K562 (cell line): ENCODE measurements around the gene LAMTOR4. TPM values are rescaled to one million over a fixed set of nuclear protein-coding genes. Genes with fewer than 3 reads are reported as not detected.

ENCODE experiments used
- BRD9 ChIP-seq: fragments of 450-650 bp; IDR thresholded peaks from 2 replicates; pipeline ENCODE4 v1.6.1; 2018; ENCODE audit warnings: low read depth; ENCODE audit not compliant: partially characterized antibody
- CSDE1 ChIP-seq, 2 experiments: fragments of 450-650 bp; IDR thresholded peaks; 2 replicates each; pipeline ENCODE4 v1.6.1; 2016; ENCODE audit warnings: mild to moderate bottlenecking in 1 of 2
- CXXC5 ChIP-seq: fragments of 250-450 bp; sonication (Bioruptor Pico); IDR thresholded peaks from 2 replicates; pipeline ENCODE4 v1.8.0; 2022; ENCODE audit warnings: inconsistent platforms, mild to moderate bottlenecking, moderate library complexity
- FOXP1 ChIP-seq: sonication (generic); formaldehyde crosslinking; IDR thresholded peaks from 2 replicates; pipeline ENCODE4 v1.8.0; 2022; ENCODE audit warnings: mild to moderate bottlenecking, missing genetic modification reagents
- HDAC1 ChIP-seq, 2 experiments: fragments of 450-650 bp; IDR thresholded peaks; 2 replicates each; pipeline ENCODE4 v1.6.1; 2016 to 2017; ENCODE audit warnings: inconsistent platforms in 1 of 2, mild to moderate bottlenecking in 1 of 2, moderate library complexity in 1 of 2
- HMBOX1 ChIP-seq: sonication (generic); IDR thresholded peaks from 2 replicates; pipeline ENCODE4 v1.6.1; 2016
- MCM3 ChIP-seq: fragments of 450-650 bp; IDR thresholded peaks from 2 replicates; pipeline ENCODE4 v1.6.1; 2016
- PHB2 ChIP-seq: fragments of 450-650 bp; IDR thresholded peaks from 2 replicates; pipeline ENCODE4 v1.6.1; 2017; ENCODE audit warnings: low read depth
- PKNOX1 ChIP-seq: fragments of 450-650 bp; IDR thresholded peaks from 2 replicates; pipeline ENCODE4 v1.6.1; 2016
- POLR2H ChIP-seq: IDR thresholded peaks from 2 replicates; pipeline ENCODE4 v1.6.1; 2016; ENCODE audit warnings: missing genetic modification characterization, low read depth, mild to moderate bottlenecking, control low read depth, missing compliant biosample characterization, moderate library complexity
- POLR3G ChIP-seq: IDR thresholded peaks from 2 replicates; pipeline ENCODE4 v1.6.1; 2011; ENCODE audit not compliant: insufficient read length, insufficient replicate concordance; ENCODE audit errors: extremely low read depth
- PREB ChIP-seq: sonication (generic); formaldehyde crosslinking; IDR thresholded peaks from 2 replicates; pipeline ENCODE4 v1.8.1; 2023; ENCODE audit warnings: mild to moderate bottlenecking, missing genetic modification reagents
- RFX7 ChIP-seq: fragments of 250-450 bp; sonication (Bioruptor Pico); IDR thresholded peaks from 2 replicates; pipeline ENCODE4 v1.5.1; 2021; ENCODE audit warnings: mild to moderate bottlenecking
- RNF2 ChIP-seq: sonication (generic); IDR thresholded peaks from 2 replicates; pipeline ENCODE4 v1.6.1; 2016
- SIN3A ChIP-seq, 2 experiments: fragments of 150-350 bp in 1 of 2; IDR thresholded peaks; 2 replicates each; pipeline ENCODE4 v1.6.1; 2011 to 2016; ENCODE audit warnings: borderline replicate concordance in 2 of 2, low read depth in 2 of 2, low read length in 2 of 2, mild to moderate bottlenecking in 2 of 2, moderate library complexity in 2 of 2; ENCODE audit not compliant: control insufficient read depth in 1 of 2
- STAT5A ChIP-seq: IDR thresholded peaks from 2 replicates; pipeline ENCODE4 v1.6.1; 2012; ENCODE audit warnings: low read length, inconsistent platforms, borderline replicate concordance
- STAT5B ChIP-seq: fragments of 250-450 bp; sonication (Bioruptor Pico); IDR thresholded peaks from 2 replicates; pipeline ENCODE4 v1.8.0; 2021; ENCODE audit warnings: mild to moderate bottlenecking, inconsistent platforms
- TCF15 ChIP-seq: fragments of 250-450 bp; sonication (Bioruptor Pico); IDR thresholded peaks from 2 replicates; pipeline ENCODE4 v1.8.0; 2022; ENCODE audit warnings: moderate library complexity, mild to moderate bottlenecking, inconsistent platforms
- ZNF518B ChIP-seq: fragments of 250-450 bp; sonication (Bioruptor Pico); IDR thresholded peaks from 2 replicates; pipeline ENCODE4 v1.5.0; 2021; ENCODE audit warnings: mild to moderate bottlenecking, moderate library complexity
- ZNF551 ChIP-seq: fragments of 250-450 bp; sonication (Bioruptor Pico); IDR thresholded peaks from 2 replicates; pipeline ENCODE4 v1.5.0; 2021; ENCODE audit warnings: mild to moderate bottlenecking, moderate library complexity
- ZSCAN29 ChIP-seq: fragments of 450-650 bp; IDR thresholded peaks from 2 replicates; pipeline ENCODE4 v1.6.1; 2017
- polyA plus RNA-seq, 8 experiments: library from polyadenylated mRNA; depleted of rRNA in 4 of 8; stranded (reverse) in 5 of 8; unstranded in 3 of 8; fragments of >200 nt; fragmentation: Nextera tagmentation in 2 of 8; fragmentation: Illumina TruSeq in 1 of 8; extraction: Ambion mirVana in 2 of 8; extraction: Trizol in 1 of 8; gene quantifications; 2 replicates each; pipeline versions ENCODE4 v1.2.1 to v1.2.3, GENCODE V29; 2011 to 2014; ENCODE audit warnings: inconsistent platforms in 1 of 8, missing spikeins in 1 of 8
- total RNA-seq, 7 experiments: library from RNA; depleted of rRNA in 6 of 7; stranded (reverse); fragments of >200 nt in 6 of 7; fragmentation: Illumina TruSeq in 2 of 7; extraction: Trizol in 2 of 7; gene quantifications; 2 replicates each; pipeline versions ENCODE4 v1.2.1 to v1.2.3, GENCODE V29; 2011 to 2021; ENCODE audit warnings: low replicate concordance in 1 of 7

The LAMTOR4 gene
- total and polyA plus RNA-seq, 9 of the 15 experiments (the other 6 are each of a cell fraction or from before 2014, with no cell fraction given): 79.6 to 314 (median 195) TPM

DNA sequence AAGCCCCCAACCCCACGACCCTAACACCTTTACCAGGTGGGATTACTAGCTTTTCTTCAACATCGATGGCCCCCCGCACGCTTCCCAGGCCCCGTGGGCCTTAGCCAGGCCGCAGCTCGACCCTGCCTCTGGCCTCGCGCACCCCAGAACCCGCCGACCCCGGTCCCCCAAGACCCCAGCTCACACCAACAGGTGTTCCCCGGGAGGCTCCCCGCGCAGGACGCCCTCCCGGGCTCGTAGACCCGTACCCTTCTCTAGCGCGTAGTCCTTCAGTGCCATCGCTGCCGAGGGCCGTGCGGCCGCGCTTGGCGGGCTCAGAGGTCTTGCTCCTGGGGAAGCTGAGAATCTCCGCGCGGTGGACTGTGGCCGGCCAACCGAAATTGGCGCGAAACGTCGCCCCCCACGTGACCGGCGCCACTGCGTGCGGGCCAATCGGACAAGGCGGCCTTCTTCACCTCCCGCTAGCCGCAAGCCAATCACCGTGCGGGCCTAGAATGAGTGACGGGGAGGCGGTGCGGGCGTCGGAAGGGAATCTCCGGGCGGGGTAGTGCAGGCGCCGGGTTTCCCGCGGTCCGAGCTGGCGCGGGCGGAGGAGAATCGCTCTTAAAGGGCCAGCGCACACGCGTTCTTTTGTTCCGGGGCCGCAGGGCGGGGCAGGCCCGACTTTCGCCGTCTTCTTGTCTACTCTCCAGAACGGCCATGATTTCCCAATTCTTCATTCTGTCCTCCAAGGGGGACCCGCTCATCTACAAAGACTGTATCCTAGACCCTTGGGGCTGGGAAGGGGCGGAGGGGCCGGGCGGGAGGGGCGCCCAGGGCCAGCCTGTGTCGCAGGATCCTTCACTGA lies 47.5 kb upstream of the LAMTOR4 start, which contains the start of the genes AP4M1 and MCM7 (continued):
- TF ChIP-seq HMBOX1: no peak
- no peak; the same call in 1 of the 2 replicates for TF ChIP-seq PREB
- peak; percentile 96 for TF ChIP-seq CXXC5 (CRISPR knock-in tag)
- peak; percentile 100 for TF ChIP-seq PKNOX1
- no peak for TF ChIP-seq ZSCAN29
- peak; percentile 13 to 96; a peak in 3 of 4 replicates for TF ChIP-seq HDAC1 (IDR thresholded peaks at IDR 0.05)
- TF ChIP-seq PHB2: no peak
- TF ChIP-seq TCF15 (CRISPR knock-in tag): 0 out of 2 replicates have a peak, but pooled peaks have one; percentile 45
- peak; percentile 46 for TF ChIP-seq BRD9
- TF ChIP-seq ZNF551 (CRISPR knock-in tag): no peak
- TF ChIP-seq STAT5B (CRISPR knock-in tag): no peak
- no peak for TF ChIP-seq CSDE1 (IDR thresholded peaks at IDR 0.05)
- no peak for TF ChIP-seq RFX7 (CRISPR knock-in tag)
- TF ChIP-seq RNF2: peak; percentile 66
- TF ChIP-seq STAT5A: no peak
- TF ChIP-seq ZNF518B (CRISPR knock-in tag): no peak
- peak; percentile 19 to 71; a peak in 2 of 4 replicates for TF ChIP-seq SIN3A (IDR thresholded peaks at IDR 0.05; ENCODE audit: borderline replicate concordance in 2 of 2, control insufficient read depth in 1 of 2, low read depth in 2 of 2, low read length in 2 of 2)
- TF ChIP-seq MCM3: no peak
- peak; percentile 86 for TF ChIP-seq POLR2H (tag)
- peak; percentile 45; the same call in 1 of the 2 replicates for TF ChIP-seq FOXP1 (CRISPR knock-in tag)
- TF ChIP-seq POLR3G: no peak
